CD4-positive, alpha-beta T cell treated with Interferon alpha-2 for 1 hour (primary cell): ENCODE measurements around the gene CUX1.
"Not testable (repeated sequence)": the region's sequence is repeated elsewhere in the genome, so short reads cannot be mapped to it uniquely, and the experiment has no call there.

Experiments
- DNase-seq, 2 donors: peaks; one replicate each; pipeline ENCODE4 v3.0.0-alpha.2; 2020 to 2022

Gene CUX1

DNA sequence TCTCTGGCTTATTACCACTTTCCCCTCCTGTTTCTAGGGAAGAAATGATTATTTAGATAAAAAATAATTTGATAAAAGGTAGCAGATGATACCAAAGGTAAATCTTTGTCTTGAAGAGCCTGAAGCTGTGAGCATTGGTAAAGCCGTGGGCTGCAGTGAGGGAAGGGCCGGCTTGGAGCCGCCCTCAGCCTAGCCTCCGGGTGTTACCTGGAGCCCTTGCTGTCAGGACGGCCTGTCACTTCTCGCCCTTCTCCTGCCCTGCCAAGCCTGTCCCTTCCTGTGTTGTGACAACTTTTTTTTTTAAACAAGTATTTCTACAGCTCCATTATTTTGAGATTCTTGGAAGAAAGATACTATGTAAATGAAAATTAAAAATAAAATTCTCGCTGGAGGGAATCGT lies 7.0 kb downstream of the CUX1 start:
- DNase-seq: no peak

DNA sequence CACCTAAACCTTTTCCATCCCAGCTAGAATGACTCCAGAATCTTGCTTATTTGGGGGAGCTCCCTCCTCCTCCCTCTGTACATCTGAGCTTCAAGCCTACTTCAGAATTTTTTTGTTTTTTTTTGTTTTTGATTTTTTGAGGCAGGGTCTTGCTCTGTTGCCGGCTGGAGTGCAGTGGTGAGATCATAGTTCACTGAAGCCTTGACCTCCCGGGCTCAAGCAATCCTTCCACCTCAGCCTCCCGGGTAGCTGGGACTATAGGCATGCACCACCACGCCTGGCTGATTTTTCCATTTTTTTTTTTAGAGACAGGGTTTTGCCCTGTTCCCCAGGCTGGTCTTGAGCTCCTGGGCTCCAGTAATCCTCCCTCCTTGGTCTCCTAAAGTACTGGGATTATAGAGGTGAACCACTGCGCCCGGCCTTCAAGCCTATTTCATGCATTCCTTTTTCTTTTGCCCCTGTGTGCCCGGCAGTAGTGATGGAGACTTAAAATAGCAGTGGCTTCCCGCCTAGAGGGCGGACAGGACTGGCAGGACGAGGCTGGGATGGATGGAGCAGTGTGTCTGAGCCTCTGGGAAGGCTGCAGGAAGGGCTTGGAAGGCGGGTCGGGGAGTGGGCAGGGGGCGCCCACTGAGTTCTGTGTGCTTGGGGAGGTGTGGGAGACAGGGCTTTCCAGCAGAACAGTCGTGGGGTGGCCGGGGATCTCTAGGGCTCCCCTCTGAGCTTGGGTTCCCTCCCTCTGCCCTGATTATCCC lies 8.8 kb downstream of the CUX1 start:
- DNase-seq: no peak

DNA sequence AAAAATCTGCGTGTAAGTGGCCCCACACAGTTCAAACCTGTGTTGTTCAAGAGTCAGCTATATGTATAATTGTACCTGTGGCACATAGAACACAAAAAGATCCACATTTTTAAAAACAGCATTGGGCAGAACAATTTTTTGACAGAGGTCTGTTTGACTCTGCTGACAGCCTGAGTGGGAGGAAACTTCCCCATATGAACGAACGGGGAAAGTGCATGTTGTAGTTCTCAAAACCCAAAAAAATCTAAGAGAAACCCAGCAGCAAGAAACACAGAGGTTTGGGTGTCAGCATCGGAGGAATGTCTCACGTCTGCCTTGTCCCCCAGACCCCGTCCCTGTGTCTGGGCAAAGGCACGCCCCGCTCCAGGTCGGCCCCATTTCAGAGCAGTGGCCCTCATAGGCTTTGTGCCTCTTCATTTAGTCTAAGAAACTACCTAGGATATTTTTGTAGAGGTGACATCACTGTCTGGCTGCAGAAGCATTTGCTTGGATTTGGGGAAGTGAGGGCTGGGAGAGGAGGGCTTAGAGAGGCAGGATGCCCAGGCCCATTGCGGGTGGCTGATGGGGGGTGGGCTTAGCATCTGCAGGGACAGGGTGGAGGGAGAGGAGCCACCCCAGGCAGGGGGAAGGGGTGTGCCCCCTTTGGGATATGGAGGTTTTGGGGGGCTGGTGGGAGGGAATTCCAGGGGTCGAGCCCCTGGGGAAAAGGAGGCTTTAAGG lies 11.0 kb downstream of the CUX1 start:
- DNase-seq: no peak

DNA sequence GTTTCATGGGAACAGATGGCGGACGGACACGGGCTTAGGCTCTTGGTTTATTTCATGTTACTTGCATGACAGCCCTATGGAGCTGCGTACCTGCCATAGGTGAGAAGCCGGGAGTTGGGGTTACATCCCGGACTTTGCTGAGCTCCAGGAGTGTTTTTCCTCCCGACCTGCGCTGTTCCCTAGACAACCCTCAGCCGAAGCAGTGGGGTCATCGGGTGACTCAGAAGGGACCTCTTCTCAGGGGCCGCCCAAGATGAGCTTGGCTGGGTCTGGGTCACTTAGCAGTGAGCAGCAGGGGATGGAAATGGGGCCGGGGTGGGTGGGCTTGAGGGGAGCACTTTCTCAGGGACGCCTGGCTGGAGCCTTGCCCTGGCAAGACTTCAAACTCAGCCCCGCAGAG lies 11.9 kb downstream of the CUX1 start:
- DNase-seq: no peak

DNA sequence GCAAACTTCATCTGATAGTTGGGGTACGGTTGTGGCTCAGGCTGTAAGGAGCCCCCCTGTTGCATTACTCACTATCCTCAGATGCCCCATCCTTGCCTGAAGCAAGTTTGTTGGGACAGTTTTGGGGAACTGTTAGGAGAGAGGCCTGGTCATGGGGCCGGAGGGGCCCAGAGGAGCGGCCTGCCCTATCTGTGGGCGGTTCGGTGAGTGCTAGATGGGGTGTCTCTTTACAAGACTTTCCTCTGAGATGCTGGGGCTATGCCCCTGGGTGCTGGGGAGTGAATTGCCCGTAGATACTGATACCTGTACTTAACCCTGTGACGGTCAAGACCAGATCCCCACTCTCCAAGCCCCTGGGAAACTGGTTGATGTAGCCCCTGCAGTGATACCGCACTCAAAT lies 12.4 kb downstream of the CUX1 start:
- DNase-seq: no peak

DNA sequence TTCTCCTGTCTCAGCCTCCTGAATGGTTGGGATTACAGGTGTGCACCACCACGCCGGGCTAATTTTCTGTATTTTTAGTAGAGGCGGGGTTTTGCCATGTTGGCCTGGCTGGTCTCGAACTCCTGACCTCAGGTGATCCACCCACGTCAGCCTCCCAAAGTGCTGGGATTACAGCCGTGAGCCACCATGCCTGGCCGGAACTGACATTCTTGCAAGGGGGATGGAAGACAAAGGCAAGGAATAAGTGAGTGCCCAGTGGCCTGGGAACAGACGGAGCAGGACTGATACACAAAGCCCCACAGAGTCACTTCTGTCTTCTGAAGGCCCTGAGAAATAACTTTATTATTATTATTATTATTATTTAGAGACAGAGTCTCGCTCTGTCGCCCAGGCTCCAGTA lies 14.0 kb downstream of the CUX1 start:
- not testable (repeated sequence) for DNase-seq

DNA sequence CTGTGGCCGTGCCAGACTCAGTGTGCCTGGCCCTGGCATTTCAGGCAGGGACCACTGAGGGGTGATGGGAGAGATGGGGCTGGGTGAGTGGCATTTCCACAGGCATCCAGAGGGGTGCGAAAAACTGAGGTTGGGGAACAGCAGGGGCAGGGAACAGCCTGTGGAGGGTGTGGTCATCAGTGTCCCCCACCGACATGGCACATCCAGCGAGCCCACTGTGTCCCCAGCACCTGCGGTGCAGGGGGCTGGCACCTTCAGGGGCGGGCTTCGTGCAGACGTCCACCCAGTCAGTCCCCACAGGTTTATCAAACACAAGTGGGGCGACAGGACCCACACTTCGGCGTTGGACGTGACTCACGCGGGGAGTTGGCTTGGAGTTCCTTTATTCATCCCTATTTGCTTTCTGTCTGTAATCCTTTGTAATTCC lies 14.8 kb downstream of the CUX1 start:
- no peak for DNase-seq

DNA sequence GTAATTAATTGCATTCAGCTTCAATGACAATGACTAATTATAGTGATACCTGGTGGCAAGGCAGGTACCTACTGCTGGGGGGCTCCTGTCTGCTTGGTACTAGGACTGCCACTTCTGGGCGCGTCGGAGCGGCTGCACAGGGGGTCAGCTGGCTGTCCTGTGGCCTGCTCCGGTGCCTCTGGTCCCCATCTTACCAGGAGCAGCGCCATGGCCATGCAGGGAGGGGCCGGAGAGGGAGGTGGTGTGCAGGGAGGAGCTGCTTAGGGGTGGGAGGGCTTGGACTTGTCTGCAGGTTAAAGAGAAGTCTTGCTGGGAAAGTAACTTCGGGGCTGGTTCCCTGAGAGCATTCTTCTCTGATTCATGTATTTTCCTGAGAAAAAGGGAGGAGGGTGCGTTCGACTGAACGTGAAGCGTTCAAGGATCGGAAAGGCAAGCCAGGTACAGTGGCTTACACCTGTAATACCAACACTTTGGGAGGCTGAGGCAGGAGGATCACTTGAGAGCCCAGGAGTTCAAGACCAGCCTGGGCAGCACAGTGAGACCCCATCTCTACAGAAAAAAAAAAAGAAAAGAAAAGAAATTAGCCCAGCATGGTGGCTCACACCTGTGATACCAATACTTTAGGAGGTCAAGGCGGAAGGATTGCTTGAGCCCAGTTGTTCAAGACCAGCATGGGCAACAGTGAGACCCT lies 15.4 kb downstream of the CUX1 start:
- no peak for DNase-seq

DNA sequence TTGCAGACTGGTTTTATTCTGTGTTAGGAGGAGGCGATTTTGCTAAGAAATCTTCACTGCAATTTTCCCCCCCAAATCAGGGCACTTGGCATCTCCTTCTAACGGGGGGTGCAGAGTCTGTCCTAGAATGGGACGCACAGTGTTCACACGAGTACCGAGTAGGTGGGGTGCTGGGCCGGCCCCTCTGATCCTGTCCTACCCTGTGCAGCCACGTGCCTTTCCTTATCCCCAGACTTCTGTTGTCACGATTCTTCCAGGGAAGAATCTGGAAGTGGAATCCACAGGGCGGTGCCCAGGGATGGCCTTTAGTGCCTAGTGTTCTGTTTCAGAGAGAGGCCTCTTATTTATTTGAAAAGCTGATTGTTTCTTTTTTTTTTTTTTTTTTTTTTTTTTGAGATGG lies 16.4 kb downstream of the CUX1 start:
- no peak for DNase-seq

DNA sequence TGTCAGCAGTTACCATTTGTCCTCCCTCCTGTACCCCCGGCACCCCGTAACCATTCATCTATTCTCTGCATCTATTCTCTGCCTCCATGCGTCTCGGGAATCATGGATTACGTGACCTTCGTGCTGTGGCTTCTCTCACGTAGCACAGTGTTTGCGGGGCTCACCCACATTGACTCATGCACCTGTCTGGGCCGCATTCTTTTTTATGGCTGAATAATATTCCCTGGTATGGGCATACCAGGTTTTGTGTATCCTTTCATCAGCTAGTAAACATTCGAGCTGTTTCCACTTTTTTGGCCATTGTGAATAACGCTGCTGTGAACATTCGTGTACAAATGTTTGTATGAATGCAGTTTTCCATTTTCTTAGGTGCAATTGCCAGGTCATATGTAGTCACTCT lies 17.7 kb downstream of the CUX1 start:
- DNase-seq: no peak

DNA sequence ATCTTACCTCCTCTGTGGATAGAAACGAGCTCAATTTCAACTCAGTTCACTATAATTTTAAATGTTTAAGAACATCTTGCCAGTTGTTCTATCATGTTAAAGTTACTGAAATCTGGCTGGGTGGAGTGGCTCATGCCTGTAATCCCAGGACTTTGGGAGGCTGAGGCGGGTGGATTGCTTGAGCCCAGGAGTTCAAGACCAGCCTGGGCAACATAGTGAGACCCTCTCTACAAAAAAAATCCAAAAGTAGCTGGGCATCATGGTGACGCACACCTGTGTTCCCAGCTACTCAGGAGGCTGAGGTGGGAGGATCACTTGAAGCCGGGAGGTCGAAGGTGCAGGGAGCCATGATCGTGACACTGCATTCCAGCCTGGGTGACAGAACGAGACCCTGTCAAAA lies 20.0 kb downstream of the CUX1 start:
- not testable (repeated sequence) for DNase-seq

DNA sequence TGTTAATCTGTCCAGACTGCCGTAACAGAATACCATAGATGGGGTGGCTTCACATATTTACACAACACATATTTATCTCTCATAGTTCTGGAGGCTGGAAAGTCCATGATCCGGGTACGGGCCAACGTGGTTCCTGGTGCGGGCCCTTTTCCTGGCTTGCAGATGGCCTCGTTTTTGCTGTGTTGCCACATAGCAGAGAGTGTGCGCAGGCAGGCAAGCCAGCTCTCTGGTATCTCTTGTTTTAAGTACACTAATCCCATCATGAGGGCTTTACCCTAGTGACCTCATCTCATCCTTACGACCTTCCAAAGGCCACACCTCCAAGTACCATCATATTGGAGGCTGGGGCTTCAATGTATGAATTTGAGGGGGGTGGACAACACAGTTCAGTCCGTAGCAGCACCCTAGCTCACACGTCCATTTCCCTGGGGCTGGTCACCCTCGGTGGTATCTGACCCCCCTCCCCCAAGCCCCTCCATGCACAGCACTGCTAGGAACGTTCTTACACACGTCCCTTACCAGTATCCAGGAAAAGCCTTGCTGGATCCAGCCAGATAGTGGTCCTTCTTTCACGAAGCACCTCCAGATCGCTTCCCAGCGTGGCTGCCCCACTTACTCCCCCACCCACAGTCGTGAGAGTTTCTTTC lies 21.5 kb downstream of the CUX1 start:
- no peak for DNase-seq

DNA sequence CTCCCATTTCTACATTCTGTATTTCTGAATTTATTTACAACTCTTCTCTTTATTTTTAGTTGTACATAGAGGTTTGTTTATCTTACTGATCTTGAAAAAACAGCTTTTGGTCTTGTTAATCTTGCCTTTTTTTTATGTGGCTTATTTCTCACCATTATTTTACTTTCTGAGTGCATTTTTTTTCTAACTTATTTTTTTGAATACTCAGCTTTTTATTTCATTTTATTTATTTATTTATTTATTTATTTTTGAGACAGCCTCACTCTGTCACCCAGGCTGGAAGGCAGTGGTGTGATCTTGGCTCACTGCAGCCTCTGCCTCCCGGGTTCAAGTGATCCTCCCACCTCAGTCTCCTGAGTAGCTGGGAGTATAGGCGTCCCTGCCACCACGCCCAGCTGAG lies 23.9 kb downstream of the CUX1 start:
- no peak for DNase-seq

DNA sequence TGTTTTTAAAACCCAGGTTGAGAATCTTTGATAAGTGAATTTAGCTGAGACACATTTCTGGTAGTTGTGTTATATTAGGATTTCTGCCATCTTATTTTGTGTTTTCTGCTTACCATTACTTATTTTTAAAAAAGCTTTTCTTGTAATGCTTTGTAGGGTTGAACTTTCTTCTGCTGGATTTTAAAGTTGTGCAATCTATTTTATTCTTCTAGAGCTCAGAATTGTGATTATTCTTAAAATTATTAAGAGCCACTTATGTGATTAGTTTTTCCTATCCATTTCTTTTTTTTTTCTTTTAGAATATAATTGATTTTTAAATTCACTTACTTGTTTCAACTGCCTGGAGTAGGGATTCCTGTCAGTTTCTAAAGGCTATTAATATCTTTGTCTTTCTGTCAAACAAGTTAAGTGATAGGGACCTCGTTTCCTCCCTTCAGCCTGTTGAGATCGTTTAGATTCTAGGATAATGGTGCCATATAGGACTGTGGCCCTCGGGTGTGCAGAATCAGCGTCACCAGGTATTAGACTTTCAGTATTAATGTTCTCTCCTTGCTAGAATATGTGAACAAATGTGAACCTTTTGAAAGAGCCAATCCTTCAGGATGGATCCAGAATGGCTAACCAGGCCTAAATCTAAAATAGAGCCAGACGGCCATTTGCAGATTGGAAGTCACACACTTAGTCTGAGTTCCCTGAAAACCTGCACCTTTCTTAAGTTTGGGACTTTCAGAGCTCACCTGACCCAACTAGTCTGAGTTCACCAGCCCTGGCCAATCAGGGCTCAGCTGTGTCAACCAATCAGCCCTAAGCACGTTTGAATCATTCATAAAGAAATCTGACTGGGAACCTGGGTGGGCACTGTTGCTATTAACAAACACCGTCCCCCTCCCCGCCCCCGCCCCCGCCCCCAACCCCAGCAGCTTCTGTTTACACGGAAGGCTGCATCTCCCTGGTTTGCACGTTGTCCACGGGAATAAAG lies 26.2 kb downstream of the CUX1 start:
- no peak for DNase-seq

DNA sequence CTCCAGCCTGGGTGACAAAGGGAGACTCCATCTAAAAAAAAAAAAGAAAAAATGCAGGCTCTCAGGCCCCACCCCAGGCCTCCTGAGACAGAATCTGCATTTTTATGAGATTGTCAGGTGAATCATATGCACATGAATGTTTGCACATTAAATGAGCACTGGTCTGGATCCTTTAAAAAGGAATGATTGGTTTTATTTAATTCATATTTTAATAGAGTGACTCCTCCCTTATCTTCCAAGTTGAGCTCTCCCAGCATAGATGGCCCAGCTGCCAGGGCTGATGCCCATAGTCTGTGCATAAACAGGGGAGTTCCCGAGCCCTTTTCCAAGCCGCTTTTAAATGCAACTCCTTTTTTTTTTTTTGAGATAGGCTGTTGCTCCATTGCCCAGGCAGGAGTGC lies 28.5 kb downstream of the CUX1 start:
- no peak for DNase-seq

DNA sequence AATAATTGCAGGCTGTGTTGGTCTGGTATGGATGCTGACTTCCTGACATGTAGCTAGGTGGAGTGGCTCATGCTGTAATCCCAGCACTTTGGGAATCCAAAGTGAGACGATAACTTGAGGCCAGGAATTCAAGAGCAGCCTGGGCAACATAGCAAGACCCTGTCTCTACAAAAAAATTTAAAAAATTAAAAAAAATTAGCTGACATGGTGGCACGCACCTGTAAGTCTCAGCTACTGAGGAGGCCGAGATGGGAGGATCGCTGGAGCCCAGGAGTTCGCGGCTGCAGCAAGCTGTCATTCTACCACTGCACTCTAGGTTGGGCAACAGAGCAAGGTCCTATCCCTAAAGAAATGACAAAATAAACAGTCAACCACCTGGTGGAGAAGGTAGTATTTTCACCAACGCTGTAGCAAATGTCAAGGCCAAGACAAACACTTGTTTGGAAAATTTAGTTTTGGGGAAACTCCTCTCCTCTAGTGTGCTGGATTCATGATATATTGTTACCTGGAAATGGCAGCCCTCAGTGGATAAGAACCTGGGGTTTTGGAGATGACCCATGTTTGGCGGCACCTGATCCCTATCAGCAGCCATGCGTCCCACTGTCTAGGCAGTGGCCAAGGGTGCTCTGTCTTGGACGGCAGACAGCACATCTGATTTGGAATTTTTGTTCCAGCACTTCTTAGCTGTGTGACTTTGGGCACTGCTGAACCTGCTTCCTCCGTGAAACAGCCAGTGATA lies 29.5 kb downstream of the CUX1 start:
- no peak for DNase-seq

DNA sequence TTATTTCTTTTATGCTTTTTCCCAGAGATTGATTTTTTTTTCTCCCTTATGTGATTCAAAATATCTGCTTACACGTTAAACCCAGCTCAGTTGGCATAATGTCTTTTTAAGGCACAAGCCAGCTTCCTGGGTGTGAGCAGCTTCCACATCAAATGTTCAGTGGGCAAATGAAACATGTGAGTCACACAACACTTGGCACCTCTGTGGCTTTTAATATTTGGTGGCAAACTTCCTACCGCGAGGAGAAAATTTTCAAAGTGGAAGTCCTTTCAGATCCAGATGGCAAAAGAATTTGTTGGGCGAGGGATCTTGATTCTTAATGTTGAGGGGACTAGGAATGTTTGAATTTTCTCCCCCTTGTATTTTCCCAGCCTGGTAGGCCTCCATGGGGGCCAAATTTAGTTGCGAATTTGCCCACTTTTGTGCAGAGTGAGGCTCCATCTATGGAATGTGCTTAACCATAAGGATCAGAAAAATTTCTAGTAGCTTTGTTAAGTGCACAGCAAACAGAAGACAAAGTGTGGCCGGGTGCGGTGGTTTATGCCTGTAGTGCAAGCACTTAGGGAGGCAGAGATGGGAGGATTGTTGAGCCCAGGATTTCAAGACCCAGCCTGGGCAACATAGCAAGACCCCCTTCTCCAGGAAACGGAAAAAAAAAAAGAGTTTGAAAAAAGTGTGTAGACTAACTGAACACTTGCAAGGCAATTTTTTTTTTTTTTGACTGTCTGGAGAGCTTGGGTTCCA lies 31.0 kb downstream of the CUX1 start:
- peak in 1 of 2 donors; percentile 5 for DNase-seq

DNA sequence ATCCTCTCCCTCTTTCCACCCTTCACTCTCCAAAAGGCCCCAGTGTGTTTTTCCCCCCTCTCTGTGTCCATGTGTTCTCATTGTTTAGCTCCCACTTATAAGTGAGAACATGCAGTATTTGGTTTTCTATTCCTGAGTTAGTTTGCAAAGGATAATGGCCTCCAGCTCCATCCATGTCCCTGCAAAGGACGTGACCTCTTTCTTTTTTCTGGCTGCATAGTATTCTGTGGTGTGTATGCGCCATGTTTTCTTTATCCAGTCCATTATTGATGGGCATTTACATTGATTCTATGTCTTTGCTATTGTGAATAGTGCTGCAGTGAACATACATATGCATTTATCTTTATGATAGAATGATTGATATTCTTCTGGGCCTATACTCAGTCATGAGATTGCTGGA lies 31.9 kb downstream of the CUX1 start:
- DNase-seq: not testable (repeated sequence)

DNA sequence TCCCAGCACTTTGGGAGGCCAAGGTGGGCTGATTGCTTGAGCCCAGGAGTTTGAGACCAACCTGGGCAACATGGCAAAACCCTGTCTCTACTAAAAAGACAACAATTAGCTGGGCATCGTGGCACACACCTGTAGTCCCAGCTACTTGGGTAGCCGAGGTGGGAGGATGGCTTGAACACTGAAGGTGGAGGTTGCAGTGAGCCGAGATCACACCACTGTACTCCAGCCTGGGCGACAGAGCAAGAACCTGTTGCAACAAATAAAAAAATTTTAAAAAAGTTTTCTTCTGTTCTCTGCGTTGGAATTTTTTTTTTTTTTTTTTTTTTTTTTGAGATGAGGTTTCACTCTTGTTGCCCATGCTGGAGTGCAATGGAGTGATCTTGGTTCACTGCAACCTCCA lies 34.9 kb downstream of the CUX1 start:
- not testable (repeated sequence) for DNase-seq

DNA sequence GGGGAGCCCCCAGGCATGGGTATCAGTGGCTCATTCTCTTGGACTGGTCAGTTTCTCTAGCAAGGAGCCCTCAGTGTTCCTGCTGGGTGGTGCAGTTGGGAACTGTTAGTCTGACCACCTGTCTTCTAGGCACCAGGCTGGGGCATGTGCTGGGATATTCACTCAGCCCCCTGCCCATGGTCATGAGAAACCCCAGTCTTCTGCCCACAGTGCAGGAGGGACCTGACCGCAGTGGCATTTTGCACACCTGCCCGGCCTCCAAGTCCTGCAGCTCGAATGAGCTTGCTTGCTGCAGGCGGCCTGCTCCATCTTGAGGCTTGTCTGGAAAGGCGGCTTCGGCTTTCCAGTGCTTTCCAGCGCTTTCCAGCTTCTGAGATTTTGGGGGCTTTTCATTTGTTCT lies 36.3 kb downstream of the CUX1 start:
- DNase-seq: no peak
